Prostate gland (tissue), 2 donors: Measurements from ENCODE around the gene KRTAP9-9. TPM values are rescaled to one million over a fixed set of nuclear protein-coding genes. Genes with fewer than 3 reads are reported as not detected.

Experiments used
- DNase-seq: peaks from one replicate; pipeline ENCODE4 v3.0.0-alpha.2; 2019; ENCODE audit warnings: low spot score
- H3K27ac ChIP-seq, 2 donors: fragments of 200-600 bp; sonication (generic); 2 replicates each; pipeline ENCODE4 v1.5.1; 2017 to 2019
- H3K27me3 ChIP-seq: fragments of 200-600 bp; sonication (generic); replicated peaks from 2 replicates; pipeline ENCODE4 v1.5.1; 2019; ENCODE audit not compliant: insufficient read depth
- H3K36me3 ChIP-seq, 2 donors: fragments of 200-600 bp; sonication (generic); 1 replicate in 1 of 2; 2 replicates in 1 of 2; pipeline versions ENCODE4 v1.5.1 to v1.8.1; 2017 to 2019
- H3K4me1 ChIP-seq: fragments of 200-600 bp; sonication (generic); replicated peaks from 2 replicates; pipeline ENCODE4 v1.5.1; 2019
- H3K4me3 ChIP-seq, 2 donors: fragments of 200-600 bp; sonication (generic); 2 replicates each; pipeline ENCODE4 v1.5.1; 2017 to 2019
- H3K9me3 ChIP-seq: fragments of 200-600 bp; sonication (generic); 2 replicates; pipeline ENCODE4 v1.5.1; 2017
- CTCF ChIP-seq, 4 experiments: fragments of 200-600 bp in 2 of 4; fragments of 450-650 bp in 2 of 4; sonication (generic) in 2 of 4; IDR thresholded peaks; 1 replicate in 3 of 4; 2 replicates in 1 of 4; pipeline ENCODE4 v1.5.1; 2016 to 2019; ENCODE audit warnings: antibody characterized with exemption in 4 of 4, mild to moderate bottlenecking in 2 of 4, moderate library complexity in 2 of 4
- POLR2A ChIP-seq: fragments of 450-650 bp; IDR thresholded peaks from one replicate; pipeline ENCODE4 v1.6.1; 2016; ENCODE audit warnings: antibody characterized with exemption, mild to moderate bottlenecking
- POLR2AphosphoS5 ChIP-seq: sonication (generic); formaldehyde crosslinking; IDR thresholded peaks from one replicate; pipeline ENCODE4 v1.6.1; 2017; ENCODE audit warnings: antibody characterized with exemption
- WGBS: methylation state at CpG from one replicate; pipeline ENCODE4 v1.1.5; 2018; 5-methylcytosine and 5-hydroxymethylcytosine counted together
- intact Hi-C: fragments of 100-400 bp; cut with DNase I; formaldehyde crosslinking; loops from one replicate; pipeline ENCODE4 v1.14.2; 2022
- total RNA-seq, 2 donors: library from RNA; depleted of rRNA; stranded (reverse); fragments of >200 nt; gene quantifications; one replicate each; pipeline ENCODE4 v1.1.0, GENCODE V29; 2016

KRTAP9-9 gene
- total RNA-seq, 2 donors from 2014 or later, result not detected

- WGBS, result 8% methylated on average over 1 of the region's 1 CpG
- no peak for DNase-seq
These were observed 41.7 kb downstream of the KRTAP9-9 start for GRCh38 chr17:41296846-41297245.

DNA sequence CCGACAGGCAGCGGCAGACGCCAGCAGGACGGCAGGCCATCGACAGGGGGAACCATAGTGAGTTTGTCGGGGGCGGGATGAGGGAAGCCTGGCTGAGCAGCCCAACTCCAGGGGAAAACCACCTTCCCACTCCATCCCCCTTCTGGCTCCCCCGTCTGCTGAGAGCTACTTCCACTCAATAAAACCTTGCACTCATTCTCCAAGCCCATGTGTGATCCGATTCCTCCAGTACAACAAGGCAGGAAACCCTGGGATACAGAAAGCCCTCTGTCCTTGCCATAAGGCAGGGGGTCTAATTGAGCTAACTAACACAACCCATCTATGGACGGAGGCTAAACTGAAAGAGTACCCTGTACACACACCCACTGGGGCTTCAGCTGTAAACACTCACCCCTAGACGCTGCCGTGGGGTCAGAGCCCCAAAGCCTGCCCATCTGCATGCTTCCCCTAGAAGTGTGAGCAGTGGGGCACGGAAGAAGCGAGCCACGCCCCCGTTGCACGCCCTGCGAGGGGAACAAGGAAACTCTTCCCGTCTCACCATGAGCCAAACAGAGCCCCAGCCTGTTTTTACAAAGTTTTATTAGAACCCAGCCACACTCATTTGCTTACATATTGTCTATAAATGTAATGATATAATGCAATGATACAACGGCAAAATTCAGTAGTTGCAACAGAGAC, 43.4 kb downstream of the KRTAP9-9 start:
- no peaks in the 10 kb centered on the region for H3K4me1 ChIP-seq
- H3K9me3 ChIP-seq, result no peaks in the 10 kb centered on the region
- DNase-seq, result no peak
- H3K27ac ChIP-seq, result no peak overlapping the region
- H3K36me3 ChIP-seq, result no peaks in the 10 kb centered on the region
- 80% methylated on average over 20 of the region's 20 CpGs for WGBS
- no peaks in the 10 kb centered on the region for H3K27me3 ChIP-seq
- no peak overlapping the region for H3K4me3 ChIP-seq
- TF ChIP-seq CTCF (IDR thresholded peaks at IDR 0.05) (no peak), POLR2AphosphoS5 (no peak), POLR2A (no peak)
- intact Hi-C loops, result no loop called here

More at GRCh38 chr17:41296846-41297245, 41.7 kb downstream of the KRTAP9-9 start:
- Histone ChIP-seq H3K4me3 (no peak overlapping the region), H3K4me1 (no peaks in the 10 kb centered on the region), H3K36me3 (no peaks in the 10 kb centered on the region), H3K27me3 (peaks cover 2% of the 10 kb centered on the region), H3K9me3 (no peaks in the 10 kb centered on the region), H3K27ac (no peak overlapping the region)
- TF ChIP-seq POLR2AphosphoS5 (no peak), CTCF (IDR thresholded peaks at IDR 0.05) (no peak), POLR2A (no peak)
- intact Hi-C loops, result no loop called here

GRCh38 chr17:41301204-41301790, 46.1 kb downstream of the KRTAP9-9 start:
- no peak overlapping the region for H3K27ac ChIP-seq
- no peak overlapping the region for H3K4me3 ChIP-seq
- no peaks in the 10 kb centered on the region for H3K36me3 ChIP-seq
- H3K27me3 ChIP-seq, result no peaks in the 10 kb centered on the region
- intact Hi-C loops, result no loop called here
- TF ChIP-seq POLR2A, result no peak
- TF ChIP-seq POLR2AphosphoS5, result peak; percentile 69
- no peaks in the 10 kb centered on the region for H3K9me3 ChIP-seq
- no peaks in the 10 kb centered on the region for H3K4me1 ChIP-seq
- WGBS, result 35% methylated on average over 5 of the region's 5 CpGs
- peak; percentile 63 for DNase-seq

- WGBS, result 52% methylated on average over 11 of the region's 11 CpGs
- Histone ChIP-seq H3K9me3 (no peaks in the 10 kb centered on the region), H3K4me3 (no peak within 1 kb of the TSS), H3K4me1 (no peaks in the 10 kb centered on the region), H3K36me3 (no peaks in the 10 kb centered on the region), H3K27me3 (no peaks in the 10 kb centered on the region), H3K27ac (no peak within 1 kb of the TSS)
- no peak for TF ChIP-seq POLR2A
- TF ChIP-seq CTCF (IDR thresholded peaks at IDR 0.05), result no peak
- TF ChIP-seq POLR2AphosphoS5, result peak; percentile 45
- peak; percentile 84 for DNase-seq
- intact Hi-C loops, result no loop called here
These were observed 47.0 kb downstream of the KRTAP9-9 start, which contains the start of gene KRTAP29-1 for GRCh38 chr17:41301916-41302901. Gene KRTAP29-1 (minus strand): TSS chr17:41302851. CDS start chr17:41302851, 0 bp downstream.

- TF ChIP-seq CTCF (IDR thresholded peaks at IDR 0.05) (no peak), POLR2A (no peak), POLR2AphosphoS5 (no peak)
- no peak for DNase-seq
- WGBS, result 74% methylated on average over 4 of the region's 4 CpGs
- H3K9me3 ChIP-seq, result no peaks in the 10 kb centered on the region
- intact Hi-C loops, result no loop called here
- no peak overlapping the region for H3K27ac ChIP-seq
- no peaks in the 10 kb centered on the region for H3K36me3 ChIP-seq
- no peaks in the 10 kb centered on the region for H3K27me3 ChIP-seq
- no peak overlapping the region for H3K4me3 ChIP-seq
- no peaks in the 10 kb centered on the region for H3K4me1 ChIP-seq
These were observed 47.8 kb downstream of the KRTAP9-9 start for GRCh38 chr17:41302981-41303380.
